T follicular helper cell (primary cell): ENCODE measurements around the gene TH.

ENCODE experiments used
- DNase-seq: peaks from one replicate; pipeline ENCODE4 v3.0.0-alpha.2; 2020; ENCODE audit warnings: low read depth

TH gene

GRCh38 chr11:2142300-2142759 is 29.3 kb downstream of the TH start:
- DNase-seq: no peak

DNA sequence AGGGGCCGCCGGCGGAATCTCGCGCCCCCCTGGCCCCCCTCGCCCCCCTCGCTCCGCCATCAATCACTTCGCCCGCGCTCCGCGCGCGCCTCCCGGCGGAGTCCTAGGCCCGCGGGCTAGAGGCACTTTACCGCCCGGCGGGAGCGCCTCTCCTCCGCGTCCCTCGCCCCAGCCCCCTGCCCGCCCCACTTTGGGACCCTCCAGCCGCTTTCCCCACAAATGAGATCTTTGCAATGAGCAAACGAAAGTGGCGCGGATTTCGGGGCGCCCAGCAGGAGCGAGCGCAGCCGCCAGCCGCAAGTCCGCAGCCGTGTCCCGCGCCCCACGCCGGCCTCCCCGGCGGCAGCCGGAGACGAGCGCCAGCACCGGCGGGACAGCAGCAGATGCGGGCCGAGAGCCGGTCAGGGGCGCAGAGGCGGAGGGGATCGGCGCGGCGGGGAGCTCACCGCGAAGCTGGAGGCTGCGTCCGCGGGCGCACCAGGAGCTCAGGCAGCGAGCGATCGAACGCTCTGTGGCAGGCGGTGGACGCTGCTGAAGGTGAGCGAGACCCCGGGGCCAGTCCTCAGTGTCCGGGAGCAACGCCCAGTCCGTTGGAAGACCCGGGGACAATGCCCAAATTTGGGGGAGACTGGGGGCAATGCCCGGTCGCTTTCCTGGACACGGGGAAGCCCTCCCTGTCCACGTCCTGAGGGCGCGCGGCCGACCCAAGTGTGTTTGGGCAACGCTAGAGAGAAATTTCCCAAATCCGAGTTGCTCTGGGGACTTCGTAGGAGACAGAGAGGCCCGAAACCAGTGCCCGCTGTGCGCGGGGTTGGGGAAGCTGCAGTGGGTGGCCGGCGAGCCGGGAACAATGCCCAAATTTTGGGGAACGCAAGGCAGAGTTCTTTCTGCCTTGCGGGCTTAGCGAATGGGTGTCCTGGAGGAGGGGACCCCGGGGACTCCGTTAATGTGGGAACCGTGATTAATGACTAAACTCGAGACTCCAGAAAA is 30.9 kb downstream of the TH start:
- no peak for DNase-seq

- no peak for DNase-seq
These were observed 31.8 kb downstream of the TH start for GRCh38 chr11:2139621-2140337.

DNA sequence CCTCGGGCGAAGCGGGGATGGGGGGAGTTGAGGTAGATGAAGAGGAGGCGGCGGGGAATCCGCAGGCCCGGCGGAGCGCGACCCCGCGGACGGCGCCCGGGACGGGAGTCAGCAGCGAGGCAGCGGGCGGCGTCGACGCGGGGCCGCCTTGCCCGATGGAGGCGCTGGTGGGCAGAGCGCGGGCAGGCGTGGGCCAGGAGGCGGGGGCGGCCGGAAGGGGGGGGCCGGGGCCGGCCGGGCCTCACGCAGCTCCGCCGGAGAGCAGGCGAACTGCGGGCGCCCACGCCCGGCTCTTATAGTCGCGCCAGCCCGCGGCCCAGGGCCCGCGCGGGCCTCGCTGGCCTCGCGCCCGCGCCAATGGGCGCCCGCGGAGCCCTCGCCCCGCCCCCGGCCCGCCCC is 32.5 kb downstream of the TH start, which contains the start of gene IGF2:
IGF2 (minus strand) TSS at position 267 of the 399 bp plus-strand sequence. CDS start 3,866 bp downstream, outside the sequence.
- DNase-seq: no peak

DNA sequence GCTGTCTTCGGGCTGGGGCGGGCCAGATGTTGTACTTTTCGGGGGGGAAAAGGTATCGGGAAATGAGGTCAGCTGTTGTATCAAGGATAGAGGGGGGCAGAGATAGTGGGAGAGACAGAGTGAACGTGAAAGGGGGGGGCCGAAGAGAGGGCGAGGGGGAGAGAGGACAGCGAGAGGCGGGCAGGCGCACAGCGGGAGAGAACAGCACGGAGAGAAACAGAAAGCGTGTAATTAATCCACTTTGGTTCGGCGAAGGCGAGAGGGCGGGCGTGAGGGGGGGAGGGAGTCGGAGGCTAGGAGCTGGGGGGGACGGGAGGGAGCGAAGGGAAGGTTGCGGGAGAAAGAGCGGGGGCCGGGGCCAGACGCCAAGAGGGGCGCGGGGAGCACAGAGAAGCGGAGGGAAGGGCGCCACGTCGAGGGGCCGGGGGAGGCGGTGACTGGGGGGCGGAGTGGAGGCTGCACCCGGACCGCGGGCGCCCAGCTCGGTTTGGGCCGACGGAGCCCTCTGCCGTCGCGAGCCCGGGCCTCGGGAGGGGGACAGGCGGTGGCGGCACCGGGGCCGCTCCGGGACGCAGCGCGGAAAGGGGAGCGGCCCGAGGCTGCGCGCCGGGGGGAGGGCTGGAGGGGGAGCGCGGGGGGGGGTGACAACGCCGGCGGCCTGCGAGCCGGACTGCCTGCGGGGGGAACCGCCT is 33.0 kb downstream of the TH start:
- no peak for DNase-seq

GRCh38 chr11:2138068-2138430 is 33.6 kb downstream of the TH start:
- DNase-seq: no peak

DNA sequence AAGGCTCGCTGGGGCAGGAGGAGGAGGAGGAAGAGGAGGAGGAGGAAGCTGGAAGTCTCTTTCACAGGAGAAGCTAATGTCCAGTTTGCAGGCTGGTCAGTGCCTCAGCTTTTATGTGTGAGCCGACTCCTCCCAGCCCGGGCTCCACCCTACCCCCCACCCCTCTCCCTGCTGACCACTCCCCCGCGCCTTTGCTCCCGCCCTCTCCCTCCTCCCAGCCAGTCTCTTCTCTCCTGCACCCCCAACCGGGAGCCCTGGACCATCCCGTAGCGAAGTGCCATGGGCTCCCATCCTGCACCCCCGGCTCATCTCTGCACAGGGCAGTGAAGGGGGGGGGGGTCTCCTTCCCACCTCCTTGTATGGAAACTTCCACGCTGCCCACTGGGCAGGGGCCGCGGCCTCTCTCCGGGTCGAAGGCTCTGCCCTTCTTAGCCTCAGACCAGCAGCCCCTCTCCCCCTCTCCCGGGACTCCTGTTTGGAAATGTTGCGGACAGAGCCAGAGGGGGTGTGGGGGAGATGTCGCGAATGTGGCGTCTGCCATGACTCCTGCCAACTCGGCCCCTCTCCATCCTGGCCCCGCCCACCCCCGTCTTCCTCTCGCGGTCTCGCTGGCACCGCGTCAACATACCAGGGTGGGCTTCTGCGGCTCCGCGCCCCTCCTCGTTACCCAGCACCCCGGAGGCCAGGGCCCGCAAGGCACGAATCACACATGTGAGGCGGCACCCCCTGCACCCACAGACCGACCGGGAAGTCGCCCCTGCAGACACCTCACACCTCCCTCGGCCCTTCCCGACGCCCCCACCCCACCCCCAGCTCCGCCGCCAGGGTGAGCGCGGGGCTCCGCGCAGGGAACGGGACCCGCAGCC is 34.2 kb downstream of the TH start:
- no peak for DNase-seq

DNA sequence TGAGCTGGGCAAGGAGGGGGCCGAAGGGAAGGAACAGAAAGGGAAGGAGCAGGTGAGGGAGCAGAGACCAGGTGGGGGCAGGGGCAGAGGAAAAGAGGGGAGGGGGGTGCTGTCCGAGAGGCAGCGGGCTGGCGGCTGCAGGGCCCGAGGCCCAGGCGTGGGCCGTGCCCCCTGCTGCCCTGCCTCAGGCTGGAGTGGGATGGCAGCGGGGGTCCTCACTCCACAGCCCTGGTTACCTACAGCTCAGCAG is 34.7 kb downstream of the TH start:
- DNase-seq: no peak

DNA sequence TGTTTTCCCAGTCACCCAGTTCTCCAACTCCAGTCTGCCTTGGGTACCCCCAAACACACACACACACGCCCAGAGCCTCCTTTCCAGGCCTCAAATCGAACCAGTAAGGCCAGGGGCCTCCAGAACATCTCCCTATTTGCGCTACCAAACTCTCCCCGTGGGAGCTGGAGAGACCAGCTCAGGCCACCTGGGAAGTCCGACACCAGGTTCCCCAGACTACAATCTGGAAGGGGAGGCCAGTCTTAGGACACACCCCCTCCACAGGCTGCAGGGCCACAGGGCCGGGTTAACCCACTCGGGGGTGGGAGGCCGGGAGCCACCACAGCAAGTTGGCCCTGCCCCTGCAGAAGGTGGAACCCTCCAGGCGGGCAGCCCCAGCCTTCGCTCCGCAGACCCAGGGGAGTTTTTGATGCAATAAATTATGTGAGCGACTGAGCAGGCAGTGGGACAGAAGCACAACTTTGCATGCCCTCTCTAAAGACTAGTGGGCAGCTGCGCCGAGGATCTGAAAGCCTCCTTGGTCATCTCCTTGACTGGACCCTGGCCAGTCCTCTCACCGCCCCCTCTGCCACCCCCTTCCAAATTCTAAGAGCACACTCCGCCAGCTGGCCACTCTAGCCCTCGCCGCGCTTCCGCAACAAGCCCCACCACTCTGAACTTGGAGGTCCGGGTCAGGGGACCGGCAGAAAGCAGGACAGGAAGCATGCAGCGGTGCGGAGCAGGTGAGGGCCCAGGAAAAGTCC is 35.2 kb downstream of the TH start:
- no peak for DNase-seq

DNA sequence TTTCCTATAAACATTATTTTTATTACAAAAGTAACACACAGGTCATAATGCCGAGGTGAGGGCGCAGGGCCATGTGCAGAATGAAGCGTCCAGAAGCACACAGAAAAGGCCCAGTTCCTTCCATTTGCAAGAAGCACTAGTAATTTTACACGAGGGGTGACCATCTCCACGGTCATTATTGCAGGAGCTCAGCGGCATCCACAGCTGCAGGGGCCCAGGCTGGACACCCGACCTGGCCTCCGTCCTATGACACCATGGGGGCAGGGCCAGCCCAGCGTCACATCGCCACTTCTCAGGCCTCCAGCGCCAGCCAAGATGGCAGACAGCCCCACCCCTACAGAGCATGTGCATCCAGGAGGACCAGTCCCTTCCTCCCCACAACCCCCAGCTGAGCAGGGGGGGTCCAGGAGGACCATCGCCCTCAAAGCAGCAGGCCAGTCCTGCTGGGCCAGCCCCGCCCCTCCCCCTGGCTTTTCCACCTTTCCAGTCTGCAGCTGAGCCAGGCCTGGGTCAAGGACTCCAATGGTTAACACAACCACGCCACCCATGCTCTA is 35.9 kb downstream of the TH start:
- no peak for DNase-seq

GRCh38 chr11:2135018-2135569 is 36.5 kb downstream of the TH start:
- DNase-seq: no peak

- no peak for DNase-seq
These were observed 37.3 kb downstream of the TH start for GRCh38 chr11:2134022-2135010.

DNA sequence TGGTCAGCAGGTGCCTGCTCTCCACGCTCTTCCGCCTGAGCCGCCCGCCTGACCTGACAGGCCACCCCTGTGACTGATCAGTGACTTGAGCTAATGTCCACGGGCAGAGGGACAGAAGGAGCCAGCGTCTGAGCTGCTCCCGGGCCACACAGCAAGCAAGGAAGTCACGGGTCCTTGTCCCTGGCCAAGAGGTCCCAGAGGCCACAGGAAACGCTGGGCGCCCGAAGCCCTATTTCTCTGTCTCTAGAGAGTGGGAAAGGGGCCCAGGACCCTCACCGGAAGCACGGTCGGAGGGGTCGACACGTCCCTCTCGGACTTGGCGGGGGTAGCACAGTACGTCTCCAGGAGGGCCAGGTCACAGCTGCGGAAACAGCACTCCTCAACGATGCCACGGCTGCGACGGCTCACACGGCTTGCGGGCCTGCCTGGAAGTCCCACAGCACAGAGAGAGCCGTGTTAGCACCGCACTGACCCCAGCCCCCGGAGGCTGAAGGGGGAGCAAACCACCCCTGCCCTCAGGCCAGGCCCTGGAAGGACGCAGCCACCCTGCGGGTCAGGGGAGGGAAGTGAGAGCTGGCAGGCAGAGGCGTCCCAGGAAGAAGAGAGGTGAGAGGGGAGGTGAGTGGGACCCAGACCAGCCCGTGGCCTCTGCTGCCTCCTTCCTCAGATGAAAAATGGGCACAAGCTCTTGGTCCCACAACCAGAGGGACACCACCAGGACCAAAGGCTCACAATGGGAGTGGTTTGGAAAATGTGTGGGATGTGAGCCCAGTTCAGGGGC is 38.2 kb downstream of the TH start:
- no peak for DNase-seq

- DNase-seq: no peak
These were observed 38.8 kb downstream of the TH start for GRCh38 chr11:2132874-2133240.

GRCh38 chr11:2132246-2132645 is 39.4 kb downstream of the TH start:
- no peak for DNase-seq

- DNase-seq: no peak
These were observed 40.0 kb downstream of the TH start for GRCh38 chr11:2131371-2132236.

DNA sequence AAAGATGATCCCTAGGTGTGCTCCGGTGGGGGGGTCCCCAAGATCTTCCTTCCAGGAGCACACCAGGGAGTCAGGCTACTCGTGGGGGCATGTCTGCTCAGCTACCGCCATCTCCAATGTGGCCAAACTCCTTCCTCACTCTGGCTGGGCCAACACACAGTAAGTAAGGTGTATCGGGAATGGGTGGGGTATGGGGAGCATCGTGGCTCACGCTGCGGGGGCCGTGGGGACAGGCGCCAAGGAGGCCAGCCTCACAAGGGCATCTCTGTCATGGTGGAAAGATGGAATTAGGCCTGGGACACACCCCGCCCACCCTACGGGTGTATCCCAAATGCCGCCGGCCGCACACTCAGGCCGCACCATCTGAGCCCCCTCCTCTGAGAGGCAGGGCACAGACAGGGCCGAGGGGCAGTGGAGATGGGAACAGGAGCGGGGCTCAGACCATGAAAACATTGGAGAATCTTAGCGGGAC is 40.7 kb downstream of the TH start:
- DNase-seq: no peak
